Occipital lobe (tissue), 2 donors: ENCODE measurements around the gene FBXO44. TPM values are rescaled to one million over a fixed set of nuclear protein-coding genes. Genes with fewer than 3 reads are reported as not detected.
A peak's percentile ranks its signal among the peaks of the same experiment; 100 is the strongest.

Experiments
- DNase-seq: peaks from one replicate; lab custom pipeline; 2025; lab: John Stamatoyannopoulos, UW
- total RNA-seq: library from RNA; depleted of rRNA; stranded (reverse); fragments of >200 nt; gene quantifications from one replicate; pipeline ENCODE4 v1.2.3, GENCODE V29; 2014

The FBXO44 gene
- total RNA-seq, 1 donor from 2014 or later = 30.3 TPM

DNA sequence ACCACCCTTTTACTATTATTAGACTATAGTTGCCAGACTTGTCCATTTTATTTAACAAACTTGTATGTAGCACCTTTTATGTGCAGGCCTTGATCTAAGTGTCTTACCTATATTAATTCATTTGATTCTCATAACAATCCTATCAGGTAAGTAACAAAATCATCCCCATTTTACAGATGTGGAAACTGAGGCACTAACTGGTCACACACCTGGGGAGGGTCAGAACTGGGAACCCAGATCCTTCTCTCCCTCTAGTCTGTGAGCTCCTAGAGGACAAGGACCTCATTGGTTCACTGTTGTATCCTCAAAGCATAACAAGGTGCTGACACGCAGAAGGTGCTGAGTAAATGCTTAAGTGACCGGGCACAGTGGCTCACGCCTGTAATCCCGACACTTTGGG is 15.3 kb upstream of the FBXO44 start:
- no peak for DNase-seq

DNA sequence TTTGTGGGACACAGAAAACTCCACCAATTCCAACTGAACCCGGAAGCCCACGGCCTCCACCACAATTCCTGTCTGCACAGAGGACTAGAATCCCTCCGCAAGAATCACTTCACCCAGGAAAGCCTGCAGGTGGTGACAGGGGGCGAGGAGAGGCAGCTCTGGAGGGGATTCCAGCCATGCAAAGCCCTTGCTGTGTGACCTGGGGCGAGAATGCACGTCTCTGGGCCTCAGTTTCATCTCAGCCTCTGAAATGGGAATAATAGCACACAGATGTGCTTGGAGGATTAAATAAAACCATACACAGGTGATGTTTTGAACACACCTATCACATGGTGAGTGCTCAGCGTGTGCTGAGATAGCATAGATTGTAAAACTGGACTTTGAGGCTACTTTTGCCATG is 14.6 kb upstream of the FBXO44 start:
- no peak for DNase-seq

DNA sequence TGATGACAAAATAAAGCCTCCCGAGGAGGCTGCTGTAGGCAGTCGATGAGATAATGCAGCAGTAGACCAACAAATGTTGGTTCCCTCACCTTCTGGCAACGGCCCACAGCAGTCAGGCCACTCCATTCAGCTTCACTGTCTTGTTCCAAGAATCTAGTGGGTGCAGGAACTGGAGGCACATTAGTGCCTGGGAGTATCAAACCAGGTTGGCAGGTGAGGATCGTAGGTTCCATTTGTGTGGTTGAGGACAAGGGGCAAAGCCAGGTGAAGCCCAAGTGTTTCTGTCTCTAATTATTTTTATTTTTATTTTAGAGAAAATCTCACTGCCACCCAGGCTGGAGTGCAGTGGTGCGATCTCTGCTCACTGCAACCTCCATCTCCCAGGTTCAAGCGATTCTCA is 13.7 kb upstream of the FBXO44 start:
- no peak for DNase-seq

- DNase-seq = no peak
Observed at GRCh38 chr1:11641776-11642305, 12.8 kb upstream of the FBXO44 start.

GRCh38 chr1:11642418-11643017 is 12.2 kb upstream of the FBXO44 start:
- peak; percentile 27 for DNase-seq

DNA sequence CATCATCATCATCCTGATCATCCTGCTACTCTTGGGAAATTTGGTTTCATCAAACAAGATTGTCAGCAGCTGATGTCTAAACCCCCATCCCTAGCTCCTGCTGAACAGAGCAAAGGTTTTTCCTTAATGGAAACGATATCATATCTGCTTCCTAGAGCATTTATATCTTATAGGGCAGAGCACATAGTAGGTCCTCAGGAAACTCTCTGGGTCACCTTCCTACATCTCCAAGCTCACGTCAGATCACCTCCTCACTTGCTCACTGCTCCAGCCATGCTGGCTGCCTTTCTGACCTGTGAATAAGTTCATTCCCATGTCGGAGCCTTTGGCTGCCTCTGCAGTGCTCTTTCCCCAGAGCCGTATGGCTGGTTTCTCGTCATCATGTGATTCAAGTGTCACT is 10.9 kb upstream of the FBXO44 start:
- no peak for DNase-seq

DNA sequence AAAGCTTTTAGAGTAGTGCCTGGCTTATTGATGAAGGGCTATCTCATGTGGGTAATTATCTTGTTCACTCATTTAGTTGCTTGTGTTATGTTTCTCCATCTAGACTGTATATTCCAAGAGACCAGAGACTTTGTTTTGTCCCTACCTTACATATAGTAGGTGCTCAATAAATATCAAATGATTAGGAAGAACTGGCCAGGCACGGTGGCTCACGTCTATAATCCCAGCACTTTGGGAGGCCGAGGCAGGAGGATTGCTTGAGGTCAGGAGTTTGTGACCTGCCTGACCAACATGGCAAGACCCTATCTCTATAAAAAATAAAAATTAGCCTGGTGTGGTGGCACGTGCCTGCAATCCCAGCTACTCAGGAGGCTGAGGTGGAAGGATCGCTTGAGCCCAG is 9.4 kb upstream of the FBXO44 start:
- DNase-seq = no peak

- peak; percentile 57 for DNase-seq
Observed at GRCh38 chr1:11645670-11646265, 8.9 kb upstream of the FBXO44 start.

DNA sequence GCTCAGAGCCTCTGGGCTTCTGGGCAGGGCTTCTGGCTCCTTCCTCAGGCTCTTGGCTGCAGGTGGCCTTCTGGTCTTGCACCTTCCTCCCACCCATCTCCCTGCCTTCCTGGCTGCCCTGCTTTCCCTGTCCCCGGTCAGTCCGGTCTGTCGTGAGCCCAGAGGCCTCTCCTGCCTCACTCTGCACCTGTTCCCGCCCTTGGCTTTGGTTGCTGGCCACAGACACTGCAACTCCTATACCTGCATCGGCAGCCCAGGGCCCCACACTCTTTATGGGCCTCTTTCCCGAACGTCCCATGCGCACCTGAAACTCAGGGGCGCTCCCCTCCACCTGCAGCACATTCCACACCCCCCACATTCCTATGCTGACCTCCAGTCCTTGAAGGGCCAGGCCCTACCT is 8.4 kb upstream of the FBXO44 start:
- DNase-seq = no peak

DNA sequence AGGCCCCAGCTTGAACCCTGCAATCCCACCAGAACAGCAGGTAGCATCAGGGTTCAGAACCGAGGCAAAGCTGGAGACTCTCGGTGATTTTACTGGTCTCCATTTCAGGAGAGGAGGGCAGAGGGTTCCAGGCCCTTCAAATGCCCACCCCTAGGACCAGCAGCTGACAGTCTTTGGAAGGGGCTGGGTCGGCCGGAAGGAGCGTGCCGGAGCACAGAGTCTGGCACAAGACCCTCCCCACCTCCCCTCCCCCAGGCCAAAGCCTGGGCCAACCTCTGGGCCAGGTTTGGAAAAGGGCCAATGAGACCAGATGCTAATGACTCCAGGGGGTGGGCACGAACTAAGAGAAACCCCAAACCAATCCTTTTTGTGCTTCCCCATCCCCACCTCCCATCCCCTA is 7.3 kb upstream of the FBXO44 start:
- no peak for DNase-seq

- DNase-seq = peak; percentile 84
Observed at GRCh38 chr1:11648039-11648438, 6.6 kb upstream of the FBXO44 start.

- DNase-seq = no peak
Observed at GRCh38 chr1:11648732-11649158, 5.9 kb upstream of the FBXO44 start.

DNA sequence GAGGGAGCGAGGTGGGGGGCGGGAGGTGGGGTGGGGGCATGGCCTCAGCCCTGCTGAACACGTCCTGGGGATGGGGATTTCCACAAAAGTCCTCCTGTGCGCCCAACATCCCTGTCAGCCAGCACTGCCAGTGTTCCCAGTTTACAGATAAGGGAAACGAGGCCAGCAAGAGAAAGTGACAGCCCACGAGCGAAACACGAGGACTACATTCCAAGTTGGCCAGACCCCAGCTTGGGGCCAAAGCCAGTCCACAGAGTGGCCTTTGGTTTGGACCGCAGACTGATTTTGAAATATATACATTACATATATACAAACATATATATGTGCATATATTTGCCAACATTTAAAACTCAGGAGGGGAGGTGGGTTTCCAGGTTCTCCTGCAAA is 5.4 kb upstream of the FBXO44 start:
- no peak for DNase-seq

GRCh38 chr1:11649624-11650330 is 4.9 kb upstream of the FBXO44 start:
- no peak for DNase-seq

DNA sequence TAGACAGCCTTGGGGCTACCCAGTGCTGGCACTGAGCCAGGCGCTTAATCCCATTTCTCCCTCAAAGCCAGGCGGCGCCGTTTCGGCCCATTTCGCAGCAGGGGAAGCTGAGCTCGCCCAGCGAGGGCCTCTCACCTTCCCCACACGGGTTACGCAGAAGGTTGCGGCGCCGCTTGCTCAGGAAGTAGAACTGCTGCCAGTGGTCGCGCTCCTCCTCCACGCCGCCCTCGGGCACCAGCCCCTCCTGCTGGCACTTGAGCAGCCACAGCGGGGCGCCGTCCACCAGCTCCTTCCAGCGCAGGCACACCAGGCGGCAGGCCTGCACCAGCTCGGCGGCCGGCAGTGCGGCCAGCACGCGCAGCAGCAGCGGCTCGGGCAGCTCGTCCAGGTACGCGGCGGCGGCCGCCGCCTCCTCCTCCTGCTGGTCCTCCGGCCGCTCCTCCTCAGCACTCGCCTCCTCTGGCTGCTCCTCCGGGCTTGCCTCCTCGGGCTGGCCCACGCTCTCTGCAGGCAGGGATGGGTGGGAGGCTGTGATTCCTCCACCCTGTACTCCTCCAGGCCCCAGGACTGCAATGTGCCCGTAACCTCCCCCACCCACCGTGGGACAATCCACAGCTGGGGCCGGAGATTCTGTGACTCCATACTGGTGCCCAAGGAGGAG is 4.2 kb upstream of the FBXO44 start:
- DNase-seq = peak; percentile 58

GRCh38 chr1:11651017-11651416 is 3.7 kb upstream of the FBXO44 start:
- no peak for DNase-seq

DNA sequence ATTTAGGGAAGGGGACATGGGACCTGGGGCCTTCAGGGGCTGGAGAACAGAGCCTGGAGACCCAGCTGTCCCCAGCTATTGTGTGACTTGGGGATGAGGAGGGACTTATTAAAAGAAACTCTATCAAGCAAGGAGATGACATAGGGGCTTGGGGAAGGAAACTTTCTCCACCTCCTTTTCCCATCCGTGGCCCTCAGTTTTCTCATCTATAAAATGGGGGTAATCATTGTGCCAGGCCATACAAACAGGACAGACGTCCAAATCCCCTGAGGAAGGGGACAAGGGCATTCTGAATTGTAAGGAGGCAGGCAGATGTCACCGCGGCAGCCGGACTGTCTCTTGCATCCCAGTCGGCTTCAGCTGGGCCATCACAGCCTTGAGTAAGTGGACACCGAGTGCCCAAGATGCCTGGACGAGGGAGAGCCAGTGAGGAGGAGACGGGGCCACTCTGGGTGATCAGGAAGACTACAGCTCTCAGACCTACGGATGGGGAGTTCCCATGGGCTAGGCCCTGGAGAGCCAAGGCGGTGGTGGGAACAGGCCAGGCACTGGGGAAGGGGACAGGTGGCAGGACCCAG is 2.4 kb upstream of the FBXO44 start:
- DNase-seq = no peak

- DNase-seq = no peak
Observed at GRCh38 chr1:11653101-11653860, 1.4 kb upstream of the FBXO44 start.

DNA sequence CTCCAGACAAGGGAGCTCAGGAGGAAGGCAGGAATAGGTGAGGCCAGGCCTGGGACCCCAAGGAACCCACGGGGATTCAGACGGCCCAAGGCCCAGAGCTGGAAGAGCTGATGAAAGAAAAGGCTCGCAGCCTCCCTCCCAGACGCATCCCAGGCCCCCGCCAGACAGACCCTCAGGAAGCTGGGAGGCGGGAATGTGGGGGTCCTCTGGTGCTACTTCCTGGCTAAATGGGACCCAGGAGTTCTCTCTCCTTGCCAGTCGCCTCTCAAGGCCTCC is 878 bp upstream of the FBXO44 start:
- DNase-seq = no peak

- no peak for DNase-seq
Observed at GRCh38 chr1:11654939-11655808, 497 bp downstream of the FBXO44 start.
